ENCODE results near the gene VWF. TPM values are rescaled to one million over a fixed set of nuclear protein-coding genes. Genes with fewer than 3 reads are reported as not detected.

VWF gene
- total RNA-seq, 1 experiment from 2014 or later = not detected

GRCh38 chr12:5997260-5997659, 127.2 kb downstream of the VWF start:
- ATAC-seq (no peak), DNase-seq (no peak)
- Histone ChIP-seq H3K79me2 (ENCODE audit: low read length) (no peaks in the 10 kb centered on the region), H3K36me3 (ENCODE audit: low read depth, low read length) (no peaks in the 10 kb centered on the region), H3F3A (ENCODE audit: low read length, unreplicated experiment) (no peaks in the 10 kb centered on the region), H3K4me3 (ENCODE audit: low read length) (no peak overlapping the region), H3K9ac (ENCODE audit: low read length) (no peak overlapping the region), H3K4me2 (ENCODE audit: low read length) (no peak overlapping the region), H3K27ac (ENCODE audit: low read length) (no peak overlapping the region), H3K27me3 (ENCODE audit: low read length) (peaks cover 6% of the 10 kb centered on the region), H3K9me2 (replicated peaks; ENCODE audit: low read length) (no peaks in the 10 kb centered on the region), H4K20me1 (ENCODE audit: low read length) (no peaks in the 10 kb centered on the region), H3K4me1 (ENCODE audit: insufficient read depth, low read length) (no peaks in the 10 kb centered on the region), H2AFZ (ENCODE audit: low read length) (no peak overlapping the region), H3K9me3 (ENCODE audit: low read length) (no peaks in the 10 kb centered on the region)
- intact Hi-C loops (cut with micrococcal nuclease) = no loop called here
- POLR2A ChIA-PET (ENCODE audit: unreplicated experiment) = no interaction called here
- CTCF ChIA-PET = no interaction called here
- no peak for TF ChIP-seq EZH2phosphoT487 (IDR thresholded peaks at IDR 0.05; ENCODE audit: borderline replicate concordance, low read length)
- no peak for TF ChIP-seq EZH2 (IDR thresholded peaks at IDR 0.05; ENCODE audit: low read length, unreplicated experiment)
- TF ChIP-seq CTCF (conservative IDR thresholded peaks at IDR 0.05; ENCODE audit: low read depth, low read length) = no peak
- no TSS peak for BruUV-seq (replicated peaks)

GRCh38 chr12:5996459-5996858, 128.0 kb downstream of the VWF start:
- H3K9ac ChIP-seq (ENCODE audit: low read length) = no peak overlapping the region
- H3K36me3 ChIP-seq (ENCODE audit: low read depth, low read length) = no peaks in the 10 kb centered on the region
- peaks cover 6% of the 10 kb centered on the region for H3K27me3 ChIP-seq (ENCODE audit: low read length)
- no peak overlapping the region for H2AFZ ChIP-seq (ENCODE audit: low read length)
- no peaks in the 10 kb centered on the region for H4K20me1 ChIP-seq (ENCODE audit: low read length)
- no peaks in the 10 kb centered on the region for H3K79me2 ChIP-seq (ENCODE audit: low read length)
- ChIA-PET CTCF (no interaction called here), POLR2A (ENCODE audit: unreplicated experiment) (no interaction called here)
- intact Hi-C loops (cut with micrococcal nuclease) = no loop called here
- no peak for DNase-seq
- no peaks in the 10 kb centered on the region for H3K4me1 ChIP-seq (ENCODE audit: insufficient read depth, low read length)
- H3K4me2 ChIP-seq (ENCODE audit: low read length) = no peak overlapping the region
- TF ChIP-seq CTCF (conservative IDR thresholded peaks at IDR 0.05; ENCODE audit: low read depth, low read length) = no peak
- TF ChIP-seq EZH2 (IDR thresholded peaks at IDR 0.05; ENCODE audit: low read length, unreplicated experiment) = no peak
- TF ChIP-seq EZH2phosphoT487 (IDR thresholded peaks at IDR 0.05; ENCODE audit: borderline replicate concordance, low read length) = no peak
- H3F3A ChIP-seq (ENCODE audit: low read length, unreplicated experiment) = no peaks in the 10 kb centered on the region
- no peaks in the 10 kb centered on the region for H3K9me3 ChIP-seq (ENCODE audit: low read length)
- H3K27ac ChIP-seq (ENCODE audit: low read length) = no peak overlapping the region
- no peaks in the 10 kb centered on the region for H3K9me2 ChIP-seq (replicated peaks; ENCODE audit: low read length)
- no TSS peak for BruUV-seq (replicated peaks)
- no peak overlapping the region for H3K4me3 ChIP-seq (ENCODE audit: low read length)
- ATAC-seq = no peak

GRCh38 chr12:5989621-5990020, 134.8 kb downstream of the VWF start:
- no peak for ATAC-seq
- Histone ChIP-seq H3K9me3 (ENCODE audit: low read length) (no peaks in the 10 kb centered on the region), H4K20me1 (ENCODE audit: low read length) (no peaks in the 10 kb centered on the region), H3K4me1 (ENCODE audit: insufficient read depth, low read length) (0 out of 2 replicates have a peak, but pooled peaks cover 5% of the 10 kb centered on the region), H3K4me2 (ENCODE audit: low read length) (no peak overlapping the region), H3K36me3 (ENCODE audit: low read depth, low read length) (no peaks in the 10 kb centered on the region), H3K9me2 (replicated peaks; ENCODE audit: low read length) (no peaks in the 10 kb centered on the region), H3K79me2 (ENCODE audit: low read length) (no peaks in the 10 kb centered on the region), H3K27ac (ENCODE audit: low read length) (no peak overlapping the region), H3K27me3 (ENCODE audit: low read length) (peaks cover 7% of the 10 kb centered on the region), H3K4me3 (ENCODE audit: low read length) (no peak overlapping the region), H3F3A (ENCODE audit: low read length, unreplicated experiment) (no peaks in the 10 kb centered on the region), H2AFZ (ENCODE audit: low read length) (no peak overlapping the region), H3K9ac (ENCODE audit: low read length) (no peak overlapping the region)
- ChIA-PET POLR2A (ENCODE audit: unreplicated experiment) (no interaction called here), CTCF (interaction anchor here (0.6 to 2.6 kb wide), 3 partner anchors 15 to 174 kb away, joined by 3 to 42 read pairs (median 3); no protein-coding TSS in a partner anchor)
- BruUV-seq (replicated peaks) = no TSS peak
- intact Hi-C loops (cut with micrococcal nuclease) = loop anchor here (5.0 kb wide), 1 partner anchor 298 kb away; no protein-coding TSS in a partner anchor
- DNase-seq = no peak
- TF ChIP-seq EZH2phosphoT487 (IDR thresholded peaks at IDR 0.05; ENCODE audit: borderline replicate concordance, low read length) (no peak), CTCF (conservative IDR thresholded peaks at IDR 0.05; ENCODE audit: low read depth, low read length) (no peak), EZH2 (IDR thresholded peaks at IDR 0.05; ENCODE audit: low read length, unreplicated experiment) (no peak)

Data from PC-3 (cell line).